Keratinocyte (primary cell): ENCODE measurements around the gene OR8G5. TPM values are rescaled to one million over a fixed set of nuclear protein-coding genes. Genes with fewer than 3 reads are reported as not detected.

Experiments used
- DNase-seq: peaks from one replicate; pipeline ENCODE4 v3.0.0-alpha.2; 2011; ENCODE audit warnings: low read depth, missing footprints, low spot score
- FAIRE-seq: peaks from 2 replicates; lab custom pipeline; 2011; peaks lifted over from hg19 to GRCh38; lab: Jason Lieb, UNC
- H2AFZ ChIP-seq: 2 replicates; pipeline ENCODE4 v1.6.0; 2012; ENCODE audit warnings: low read length, control low read depth, inconsistent platforms; ENCODE audit not compliant: control insufficient read depth
- H3K27ac ChIP-seq: 2 replicates; pipeline ENCODE4 v1.5.1; 2011; ENCODE audit warnings: low read length; ENCODE audit not compliant: control insufficient read depth, insufficient read depth
- H3K27me3 ChIP-seq: 3 replicates; pipeline ENCODE4 v1.6.0; 2011; ENCODE audit warnings: low read length; ENCODE audit not compliant: control insufficient read depth, insufficient read depth; ENCODE audit errors: extremely low read depth
- H3K36me3 ChIP-seq, 2 experiments: 2 replicates in 1 of 2; 3 replicates in 1 of 2; pipeline ENCODE4 v1.5.1; 2011; ENCODE audit warnings: low read length in 2 of 2, mild to moderate bottlenecking in 1 of 2; ENCODE audit not compliant: control insufficient read depth in 2 of 2, insufficient read depth in 2 of 2; ENCODE audit errors: extremely low read depth in 1 of 2
- H3K4me1 ChIP-seq: 3 replicates; pipeline ENCODE4 v1.5.1; 2011; ENCODE audit warnings: low read length; ENCODE audit not compliant: control insufficient read depth, insufficient read depth; ENCODE audit errors: extremely low read depth
- H3K4me2 ChIP-seq: 3 replicates; pipeline ENCODE4 v1.6.0; 2011; ENCODE audit warnings: low read depth, low read length; ENCODE audit not compliant: control insufficient read depth, insufficient read depth; ENCODE audit errors: extremely low read depth
- H3K4me3 ChIP-seq, 3 experiments: fragments of 200-600 bp in 1 of 3; sonication (generic) in 1 of 3; 2 replicates in 2 of 3; 3 replicates in 1 of 3; pipeline ENCODE4 v1.5.1; 2011 to 2016; ENCODE audit warnings: low read length in 3 of 3, mild to moderate bottlenecking in 3 of 3, control low read depth in 2 of 3, inconsistent platforms in 1 of 3, low read depth in 1 of 3, mixed read lengths in 1 of 3, mixed run types in 1 of 3, moderate library complexity in 1 of 3; ENCODE audit not compliant: control insufficient read depth in 2 of 3, insufficient read depth in 2 of 3; ENCODE audit errors: extremely low read depth in 1 of 3
- H3K79me2 ChIP-seq: 2 replicates; pipeline ENCODE4 v1.6.0; 2012; ENCODE audit warnings: low read length; ENCODE audit not compliant: control insufficient read depth, insufficient read depth
- H3K9ac ChIP-seq: 3 replicates; pipeline ENCODE4 v1.6.0; 2011; ENCODE audit warnings: low read length; ENCODE audit not compliant: control insufficient read depth, insufficient read depth; ENCODE audit errors: extremely low read depth
- H3K9me1 ChIP-seq: 3 replicates; pipeline ENCODE4 v1.6.0; 2011; ENCODE audit warnings: low read length; ENCODE audit not compliant: control insufficient read depth, insufficient read depth; ENCODE audit errors: extremely low read depth
- H3K9me3 ChIP-seq: 2 replicates; pipeline ENCODE4 v1.5.1; 2012; ENCODE audit warnings: low read depth, low read length; ENCODE audit not compliant: control insufficient read depth
- H4K20me1 ChIP-seq: 3 replicates; pipeline ENCODE4 v1.6.0; 2011; ENCODE audit warnings: low read length; ENCODE audit not compliant: control insufficient read depth, insufficient read depth; ENCODE audit errors: extremely low read depth
- CTCF ChIP-seq, 3 experiments: IDR thresholded peaks in 1 of 3; conservative IDR thresholded peaks in 1 of 3; optimal IDR thresholded peaks in 1 of 3; 2 replicates in 2 of 3; 3 replicates in 1 of 3; pipeline versions ENCODE3 to v1.5.1; 2011; ENCODE audit warnings: low read length in 3 of 3, mild to moderate bottlenecking in 3 of 3, moderate library complexity in 2 of 3, control low read depth in 1 of 3, inconsistent platforms in 1 of 3; ENCODE audit not compliant: insufficient read depth in 2 of 3; ENCODE audit errors: extremely low read depth in 1 of 3
- EZH2 ChIP-seq: IDR thresholded peaks from one replicate; pipeline ENCODE4 v1.6.1; 2012; ENCODE audit warnings: inconsistent platforms, mild to moderate bottlenecking, low read length, moderate library complexity
- dilution Hi-C: fragments of 300-500 bp; cut with MboI; formaldehyde crosslinking; loops from one replicate; pipeline ENCODE4 v1.7.0; 2020; ENCODE audit warnings: low sequenced_read_pairs; ENCODE audit not compliant: extremely low pct_ligation_motif_present
- polyA plus RNA-seq, 5 experiments: library from polyadenylated mRNA; depleted of rRNA in 3 of 5; stranded (reverse) in 3 of 5; stranded (forward) in 1 of 5; unstranded in 1 of 5; fragments of >200 nt; gene quantifications; 1 replicate in 1 of 5; 2 replicates in 3 of 5; 3 replicates in 1 of 5; pipeline versions ENCODE4 v1.2.1 to v1.2.3, GENCODE V29; 2011 to 2012; ENCODE audit warnings: missing spikeins in 2 of 5, low read depth in 1 of 5, low replicate concordance in 1 of 5

OR8G5 gene
- polyA plus RNA-seq, 1 donor (not counting 4 experiments of a cell fraction or from before 2014, with no cell fraction given) = not detected

DNA sequence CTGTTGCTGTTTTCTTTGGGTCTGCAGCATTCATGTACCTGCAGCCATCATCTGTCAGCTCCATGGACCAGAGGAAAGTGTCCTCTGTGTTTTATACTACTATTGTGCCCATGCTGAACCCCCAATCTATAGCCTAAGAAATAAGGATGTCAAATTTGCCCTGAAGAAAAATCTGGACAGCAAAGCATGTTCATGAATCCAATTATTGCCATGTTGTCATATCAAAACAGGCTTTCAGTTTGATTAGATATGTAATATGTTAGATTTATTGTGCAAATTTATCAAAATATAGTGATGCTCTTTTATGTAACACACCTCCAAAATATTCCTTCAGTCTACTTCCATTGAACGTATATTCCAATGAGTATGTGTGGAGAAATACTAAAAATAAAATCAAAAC, 30.7 kb upstream of the OR8G5 start:
- Histone ChIP-seq H4K20me1 (no peaks in the 10 kb centered on the region), H3K9ac (no peak overlapping the region), H3K4me3 (no peak overlapping the region), H3K79me2 (no peaks in the 10 kb centered on the region), H3K4me1 (peaks cover 7% of the 10 kb centered on the region), H3K4me2 (no peak overlapping the region), H3K9me1 (no peaks in the 10 kb centered on the region), H3K27me3 (no peaks in the 10 kb centered on the region), H3K36me3 (no peaks in the 10 kb centered on the region), H3K27ac (no peak overlapping the region), H2AFZ (no peak overlapping the region), H3K9me3 (no peaks in the 10 kb centered on the region)
- DNase-seq = no peak
- TF ChIP-seq CTCF (optimal IDR thresholded peaks at IDR 0.05 in 1 of 3, IDR thresholded peaks at IDR 0.05 in 1 of 3, conservative IDR thresholded peaks at IDR 0.05 in 1 of 3; ENCODE audit: extremely low read depth in 1 of 3, insufficient read depth in 2 of 3, low read length in 3 of 3) (no peak), EZH2 (no peak)
- dilution Hi-C loops = no loop called here
- FAIRE-seq = no peak

- no peak for FAIRE-seq
- no peak for TF ChIP-seq CTCF (optimal IDR thresholded peaks at IDR 0.05 in 1 of 3, IDR thresholded peaks at IDR 0.05 in 1 of 3, conservative IDR thresholded peaks at IDR 0.05 in 1 of 3; ENCODE audit: extremely low read depth in 1 of 3, insufficient read depth in 2 of 3, low read length in 3 of 3)
Observed at GRCh38 chr11:124233376-124233775, 22.8 kb upstream of the OR8G5 start.

More at GRCh38 chr11:124233376-124233775, 22.8 kb upstream of the OR8G5 start:
- Histone ChIP-seq H2AFZ (no peak overlapping the region), H3K4me2 (no peak overlapping the region), H3K9ac (no peak overlapping the region), H3K9me1 (no peaks in the 10 kb centered on the region), H4K20me1 (no peaks in the 10 kb centered on the region), H3K79me2 (no peaks in the 10 kb centered on the region), H3K27me3 (no peaks in the 10 kb centered on the region), H3K4me3 (no peak overlapping the region), H3K36me3 (no peaks in the 10 kb centered on the region), H3K27ac (no peak overlapping the region), H3K9me3 (no peaks in the 10 kb centered on the region), H3K4me1 (no peaks in the 10 kb centered on the region)
- no peak for DNase-seq
- dilution Hi-C loops = no loop called here
